ENCODE results near the gene ESYT3. TPM values are rescaled to one million over a fixed set of nuclear protein-coding genes. Genes with fewer than 3 reads are reported as not detected.
"Not testable (repeated sequence)": the region's sequence is repeated elsewhere in the genome, so short reads cannot be mapped to it uniquely, and the experiment has no call there.

ESYT3 gene
- total and polyA plus RNA-seq, 2 donors (not counting 1 experiment from before 2014, with no cell fraction given) = 0.17 TPM; not detected in 1

GRCh38 chr3:138511945-138512344 is 77.5 kb downstream of the ESYT3 start:
- H2AFZ ChIP-seq (ENCODE audit: low read length) = no peak overlapping the region
- no peak overlapping the region for H3K4me2 ChIP-seq (ENCODE audit: extremely low read depth, insufficient read depth, low read length)
- H3K36me3 ChIP-seq (ENCODE audit: control insufficient read depth, insufficient read depth, low read length) = no peaks in the 10 kb centered on the region
- no peak overlapping the region for H3K4me3 ChIP-seq (replicated peaks in 1 of 4; ENCODE audit: control extremely low read depth in 1 of 4, insufficient read depth in 1 of 4, low read depth in 3 of 4, low read length in 4 of 4)
- no peaks in the 10 kb centered on the region for H3K79me2 ChIP-seq (ENCODE audit: control insufficient read depth, insufficient read depth, low read length)
- H3K9ac ChIP-seq (ENCODE audit: insufficient read depth, low read length) = no peak overlapping the region
- no peak overlapping the region for H3K27ac ChIP-seq (ENCODE audit: insufficient read depth, low read length)
- no peak for DNase-seq (ENCODE audit: low read depth in 2 of 2)
- H3K27me3 ChIP-seq (ENCODE audit: control insufficient read depth, insufficient read depth, low read length) = no peaks in the 10 kb centered on the region
- H3K4me1 ChIP-seq (ENCODE audit: control insufficient read depth, extremely low read depth, insufficient read depth, low read length) = no peaks in the 10 kb centered on the region
- no peak for TF ChIP-seq CTCF (conservative IDR thresholded peaks at IDR 0.05 in 1 of 2, IDR thresholded peaks at IDR 0.05 in 1 of 2; ENCODE audit: low read depth in 1 of 2, low read length in 2 of 2)
- no peak for TF ChIP-seq EZH2 (IDR thresholded peaks at IDR 0.05; ENCODE audit: low read length, missing control alignments)
- no peaks in the 10 kb centered on the region for H3K9me3 ChIP-seq (ENCODE audit: control insufficient read depth, insufficient read depth, low read depth, low read length)
- no peaks in the 10 kb centered on the region for H4K20me1 ChIP-seq (ENCODE audit: control insufficient read depth, extremely low read depth, insufficient read depth, low read length)

- Histone ChIP-seq H3K4me3 (replicated peaks in 1 of 4; ENCODE audit: control extremely low read depth in 1 of 4, insufficient read depth in 1 of 4, low read depth in 3 of 4, low read length in 4 of 4) (no peak overlapping the region), H3K27ac (ENCODE audit: insufficient read depth, low read length) (no peak overlapping the region), H3K9ac (ENCODE audit: insufficient read depth, low read length) (no peak overlapping the region), H3K79me2 (ENCODE audit: control insufficient read depth, insufficient read depth, low read length) (no peaks in the 10 kb centered on the region), H3K9me3 (ENCODE audit: control insufficient read depth, insufficient read depth, low read depth, low read length) (no peaks in the 10 kb centered on the region), H3K36me3 (ENCODE audit: control insufficient read depth, insufficient read depth, low read length) (no peaks in the 10 kb centered on the region), H3K27me3 (ENCODE audit: control insufficient read depth, insufficient read depth, low read length) (no peaks in the 10 kb centered on the region), H3K4me2 (ENCODE audit: extremely low read depth, insufficient read depth, low read length) (no peak overlapping the region), H4K20me1 (ENCODE audit: control insufficient read depth, extremely low read depth, insufficient read depth, low read length) (no peaks in the 10 kb centered on the region), H3K4me1 (ENCODE audit: control insufficient read depth, extremely low read depth, insufficient read depth, low read length) (no peaks in the 10 kb centered on the region), H2AFZ (ENCODE audit: low read length) (no peak overlapping the region)
- TF ChIP-seq CTCF (conservative IDR thresholded peaks at IDR 0.05 in 1 of 2, IDR thresholded peaks at IDR 0.05 in 1 of 2; ENCODE audit: low read depth in 1 of 2, low read length in 2 of 2) (no peak), EZH2 (IDR thresholded peaks at IDR 0.05; ENCODE audit: low read length, missing control alignments) (no peak)
- no peak for DNase-seq (ENCODE audit: low read depth in 2 of 2)
Measured at GRCh38 chr3:138513090-138513843, 78.9 kb downstream of the ESYT3 start.

- not testable (repeated sequence) for H3K4me2 ChIP-seq (ENCODE audit: extremely low read depth, insufficient read depth, low read length); H3K27ac ChIP-seq (ENCODE audit: insufficient read depth, low read length); H3K4me1 ChIP-seq (ENCODE audit: control insufficient read depth, extremely low read depth, insufficient read depth, low read length); H4K20me1 ChIP-seq (ENCODE audit: control insufficient read depth, extremely low read depth, insufficient read depth, low read length); DNase-seq (ENCODE audit: low read depth in 2 of 2); H3K4me3 ChIP-seq (replicated peaks in 1 of 4; ENCODE audit: control extremely low read depth in 1 of 4, insufficient read depth in 1 of 4, low read depth in 3 of 4, low read length in 4 of 4); H3K9ac ChIP-seq (ENCODE audit: insufficient read depth, low read length); H3K36me3 ChIP-seq (ENCODE audit: control insufficient read depth, insufficient read depth, low read length); H3K27me3 ChIP-seq (ENCODE audit: control insufficient read depth, insufficient read depth, low read length); H3K79me2 ChIP-seq (ENCODE audit: control insufficient read depth, insufficient read depth, low read length); H3K9me3 ChIP-seq (ENCODE audit: control insufficient read depth, insufficient read depth, low read depth, low read length); H2AFZ ChIP-seq (ENCODE audit: low read length)
Measured at GRCh38 chr3:138521445-138521844, 87.0 kb downstream of the ESYT3 start.

Other genes with a start within 250 kb of the ESYT3 start
- gene ARMC8, start 247.3 kb upstream of the ESYT3 start, total RNA-seq = 45.9 and 49.6 TPM in 2 replicates
- gene ARMC8, start 247.3 kb upstream of the ESYT3 start, polyA plus RNA-seq = 43.6 and 44.7 TPM in 2 replicates
- not detected in 2 replicates for gene NME9, start 104.8 kb upstream of the ESYT3 start, total RNA-seq
- not detected in 2 replicates for gene NME9, start 104.8 kb upstream of the ESYT3 start, polyA plus RNA-seq
- 48.0 and 73.0 TPM in 2 replicates for gene MRAS, start 86.0 kb upstream of the ESYT3 start, total RNA-seq
- 35.3 and 43.2 TPM in 2 replicates for gene MRAS, start 86.0 kb upstream of the ESYT3 start, polyA plus RNA-seq
- 32.4 and 47.9 TPM in 2 replicates for gene CEP70, start 159.6 kb downstream of the ESYT3 start, total RNA-seq
- 11.0 and 12.3 TPM in 2 replicates for gene CEP70, start 159.6 kb downstream of the ESYT3 start, polyA plus RNA-seq
- 7.4 and 9.4 TPM in 2 replicates for gene FAIM, start 174.2 kb downstream of the ESYT3 start, total RNA-seq
- gene FAIM, start 174.2 kb downstream of the ESYT3 start, polyA plus RNA-seq = 10.5 and 11.7 TPM in 2 replicates

Data from fibroblast of lung (primary cell).